ENCODE data around the gene COQ10A. TPM values are rescaled to one million over a fixed set of nuclear protein-coding genes. Genes with fewer than 3 reads are reported as not detected.
A peak's percentile ranks its signal among the peaks of the same experiment; 100 is the strongest.

The COQ10A gene
- total and polyA plus RNA-seq, 12 donors = 55.5 to 258 (median 147) TPM

DNA sequence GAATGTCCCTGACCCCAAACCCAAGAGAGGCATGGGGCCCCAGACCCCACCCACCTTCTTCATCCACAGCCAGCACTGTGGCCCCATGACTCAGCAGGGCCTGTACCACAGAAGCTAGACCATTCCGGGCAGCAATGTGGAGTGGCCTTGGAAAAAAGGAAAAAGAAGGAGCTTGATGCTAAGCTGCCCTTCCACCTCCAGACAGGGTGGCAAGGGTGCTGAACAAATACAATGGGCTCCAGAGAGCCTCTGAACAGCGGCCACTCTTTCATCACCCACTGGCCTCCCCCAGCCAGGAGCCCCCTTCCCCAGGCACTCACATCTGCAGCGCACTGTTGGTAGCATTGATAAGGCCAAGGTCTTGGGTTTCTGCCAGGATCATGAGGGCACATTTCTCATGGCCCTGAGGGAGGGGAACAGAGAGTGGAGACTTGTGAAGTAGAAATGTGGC is 23.0 kb upstream of the COQ10A start:
- intact Hi-C loops (cut with DNase I) = no loop called here
- peak overlapping the region in 2 of 10 donors; percentile 13 to 28 for H3K27ac ChIP-seq
- H3K4me1 ChIP-seq = peaks cover 0 to 15% (median 9%) of the 10 kb centered on the region in 9 donors
- DNase-seq (no peak), ATAC-seq (peak in 7 of 8 donors; percentile 15 to 63 (median 40))
- H3K27me3 ChIP-seq = no peaks in the 10 kb centered on the region
- H3K9me3 ChIP-seq = no peaks in the 10 kb centered on the region
- no peak overlapping the region for H3K4me3 ChIP-seq
- H3K36me3 ChIP-seq = peaks cover 0 to 100% (median 83%) of the 10 kb centered on the region in 9 donors
- 51 to 54% methylated on average over 3 of the region's 3 CpGs for WGBS, 2 donors
- TF ChIP-seq, protein P1, sequence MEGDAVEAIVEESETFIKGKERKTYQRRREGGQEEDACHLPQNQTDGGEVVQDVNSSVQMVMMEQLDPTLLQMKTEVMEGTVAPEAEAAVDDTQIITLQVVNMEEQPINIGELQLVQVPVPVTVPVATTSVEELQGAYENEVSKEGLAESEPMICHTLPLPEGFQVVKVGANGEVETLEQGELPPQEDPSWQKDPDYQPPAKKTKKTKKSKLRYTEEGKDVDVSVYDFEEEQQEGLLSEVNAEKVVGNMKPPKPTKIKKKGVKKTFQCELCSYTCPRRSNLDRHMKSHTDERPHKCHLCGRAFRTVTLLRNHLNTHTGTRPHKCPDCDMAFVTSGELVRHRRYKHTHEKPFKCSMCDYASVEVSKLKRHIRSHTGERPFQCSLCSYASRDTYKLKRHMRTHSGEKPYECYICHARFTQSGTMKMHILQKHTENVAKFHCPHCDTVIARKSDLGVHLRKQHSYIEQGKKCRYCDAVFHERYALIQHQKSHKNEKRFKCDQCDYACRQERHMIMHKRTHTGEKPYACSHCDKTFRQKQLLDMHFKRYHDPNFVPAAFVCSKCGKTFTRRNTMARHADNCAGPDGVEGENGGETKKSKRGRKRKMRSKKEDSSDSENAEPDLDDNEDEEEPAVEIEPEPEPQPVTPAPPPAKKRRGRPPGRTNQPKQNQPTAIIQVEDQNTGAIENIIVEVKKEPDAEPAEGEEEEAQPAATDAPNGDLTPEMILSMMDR (IDR thresholded peaks at IDR 0.05) = no peak

DNA sequence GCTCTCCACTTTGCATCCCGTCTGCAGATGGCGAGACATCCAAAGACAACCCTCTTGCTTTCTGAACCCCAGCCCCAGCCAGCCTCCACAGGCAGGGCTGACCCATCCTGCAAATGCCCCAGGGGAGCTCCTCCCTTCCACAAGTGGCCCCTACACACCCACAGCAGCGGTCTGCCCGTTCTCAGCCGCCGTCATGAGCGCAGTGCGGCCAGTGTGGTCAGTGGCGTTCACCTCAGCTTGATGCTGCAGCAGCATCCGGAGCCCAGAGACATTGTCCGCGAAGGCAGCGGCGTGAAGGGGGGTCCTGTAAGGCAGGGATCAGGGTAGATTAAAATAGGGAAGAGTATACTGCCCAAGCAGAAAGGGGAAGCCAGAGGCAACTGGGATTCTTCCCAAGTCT is 22.2 kb upstream of the COQ10A start:
- Histone ChIP-seq H3K27ac (peak overlapping the region in 1 of 10 donors; percentile 13), H3K4me1 (peaks cover 0 to 15% (median 9%) of the 10 kb centered on the region in 9 donors), H3K36me3 (peaks cover 0 to 100% (median 87%) of the 10 kb centered on the region in 9 donors), H3K9me3 (no peaks in the 10 kb centered on the region), H3K4me3 (no peak overlapping the region), H3K27me3 (no peaks in the 10 kb centered on the region)
- DNase-seq (no peak), ATAC-seq (peak in 1 of 8 donors; percentile 15)
- intact Hi-C loops (cut with DNase I) = no loop called here
- TF ChIP-seq, protein P1 (IDR thresholded peaks at IDR 0.05) = no peak
- WGBS, 2 donors = 87 to 89% methylated on average over 14 of the region's 14 CpGs

GRCh38 chr12:56247923-56248322 is 18.8 kb upstream of the COQ10A start:
- Histone ChIP-seq H3K36me3 (peaks cover 5 to 100% (median 92%) of the 10 kb centered on the region in 9 donors), H3K4me1 (peaks cover 0 to 15% (median 9%) of the 10 kb centered on the region in 9 donors), H3K9me3 (no peaks in the 10 kb centered on the region), H3K4me3 (no peak overlapping the region), H3K27me3 (no peaks in the 10 kb centered on the region), H3K27ac (no peak overlapping the region)
- DNase-seq (no peak), ATAC-seq (no peak)
- TF ChIP-seq, protein P1 (IDR thresholded peaks at IDR 0.05) = no peak
- 94 to 95% methylated on average over 16 of the region's 16 CpGs for WGBS, 2 donors
- intact Hi-C loops (cut with DNase I) = no loop called here

- ATAC-seq = no peak
- H3K9me3 ChIP-seq = no peaks in the 10 kb centered on the region
- WGBS, 2 donors = 91 to 93% methylated on average over 8 of the region's 8 CpGs
- intact Hi-C loops (cut with DNase I) = no loop called here
- no peak overlapping the region for H3K4me3 ChIP-seq
- no peak for DNase-seq
- TF ChIP-seq, protein P1 (IDR thresholded peaks at IDR 0.05) = no peak
- H3K27ac ChIP-seq = no peak overlapping the region
- H3K4me1 ChIP-seq = peaks cover 0 to 13% (median 8%) of the 10 kb centered on the region in 9 donors
- peaks cover 12 to 100% (median 93%) of the 10 kb centered on the region in 9 donors for H3K36me3 ChIP-seq
- H3K27me3 ChIP-seq = no peaks in the 10 kb centered on the region
Observed at GRCh38 chr12:56248711-56249110, 18.0 kb upstream of the COQ10A start.

Data from heart right ventricle (tissue), 16 donors.